Measurements from ENCODE around the gene LTO1. TPM values are rescaled to one million over a fixed set of nuclear protein-coding genes. Genes with fewer than 3 reads are reported as not detected.

The LTO1 gene
- total RNA-seq, 1 experiment from 2014 or later, result 25.3 TPM

DNA sequence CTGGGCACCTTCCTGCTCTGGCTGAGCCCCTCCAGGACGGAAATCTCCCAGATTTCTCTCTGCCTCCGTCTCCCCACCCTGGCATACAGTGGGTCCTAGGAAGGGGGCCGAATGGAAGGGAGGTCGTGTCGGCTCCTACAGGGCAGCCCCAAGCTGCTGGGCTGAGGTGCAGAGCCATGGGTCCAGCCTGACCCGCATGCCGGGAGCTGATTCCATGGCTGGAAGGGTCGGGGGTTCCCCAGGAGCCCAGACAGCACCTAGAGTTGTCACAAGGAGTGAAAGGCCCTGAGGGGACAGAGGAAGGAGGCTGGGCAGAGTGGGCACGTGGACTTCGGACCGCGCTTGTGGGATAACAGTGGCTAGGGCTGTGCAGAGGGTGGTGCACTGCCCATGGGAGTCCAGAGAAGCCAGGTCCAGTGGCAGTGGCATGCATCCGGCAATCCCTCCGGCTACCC, 17.7 kb downstream of the LTO1 start:
- Mint-ChIP-seq H3K27ac (peak overlapping the region in 2 of 3 experiments; percentile 70 to 75; a peak in 1 of 7 replicates), H3K9me3 (no peaks in the 10 kb centered on the region), H3K4me1 (peaks cover 39 to 42% of the 10 kb centered on the region in 2 experiments)

More for the DNA sequence above, 17.7 kb downstream of the LTO1 start:
- no peak overlapping the region for H2BK20ac ChIP-seq (ENCODE audit: low read depth, low read length, poor library complexity, severe bottlenecking)
- no CpG with 5 or more reads among the region's 14 CpGs for WGBS (ENCODE audit: extremely low coverage, insufficient read length, low lambda C conversion rate)
- Mint-ChIP-seq H3K36me3 (ENCODE audit: insufficient read depth in 1 of 3, low read depth in 3 of 3) (peaks cover 0 to 22% (median 20%) of the 10 kb centered on the region in 3 experiments; a peak in 6 of 7 replicates), H3K4me3 (no peak overlapping the region), H3K27me3 (ENCODE audit: low read depth) (no peaks in the 10 kb centered on the region)
- H3K79me2 ChIP-seq (ENCODE audit: insufficient read depth, low read length), result no peaks in the 10 kb centered on the region
- TF ChIP-seq, protein P1, sequence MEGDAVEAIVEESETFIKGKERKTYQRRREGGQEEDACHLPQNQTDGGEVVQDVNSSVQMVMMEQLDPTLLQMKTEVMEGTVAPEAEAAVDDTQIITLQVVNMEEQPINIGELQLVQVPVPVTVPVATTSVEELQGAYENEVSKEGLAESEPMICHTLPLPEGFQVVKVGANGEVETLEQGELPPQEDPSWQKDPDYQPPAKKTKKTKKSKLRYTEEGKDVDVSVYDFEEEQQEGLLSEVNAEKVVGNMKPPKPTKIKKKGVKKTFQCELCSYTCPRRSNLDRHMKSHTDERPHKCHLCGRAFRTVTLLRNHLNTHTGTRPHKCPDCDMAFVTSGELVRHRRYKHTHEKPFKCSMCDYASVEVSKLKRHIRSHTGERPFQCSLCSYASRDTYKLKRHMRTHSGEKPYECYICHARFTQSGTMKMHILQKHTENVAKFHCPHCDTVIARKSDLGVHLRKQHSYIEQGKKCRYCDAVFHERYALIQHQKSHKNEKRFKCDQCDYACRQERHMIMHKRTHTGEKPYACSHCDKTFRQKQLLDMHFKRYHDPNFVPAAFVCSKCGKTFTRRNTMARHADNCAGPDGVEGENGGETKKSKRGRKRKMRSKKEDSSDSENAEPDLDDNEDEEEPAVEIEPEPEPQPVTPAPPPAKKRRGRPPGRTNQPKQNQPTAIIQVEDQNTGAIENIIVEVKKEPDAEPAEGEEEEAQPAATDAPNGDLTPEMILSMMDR (conservative IDR thresholded peaks at IDR 0.05), result no peak
- H3K4ac ChIP-seq (ENCODE audit: low read depth, low read length), result no peak overlapping the region
- no peak overlapping the region for H3K27ac ChIP-seq (ENCODE audit: insufficient read length, low read depth, low read length)
- peak overlapping the region; percentile 66 for H3K14ac ChIP-seq (ENCODE audit: insufficient read depth, low read length)
- H3K18ac ChIP-seq (ENCODE audit: insufficient read length, low read depth, low read length), result peak overlapping the region; percentile 15
- no peak overlapping the region for H2BK120ac ChIP-seq (ENCODE audit: low read depth, low read length, poor library complexity, severe bottlenecking)
- H3K4me1 ChIP-seq (ENCODE audit: insufficient read depth, low read length), result no peaks in the 10 kb centered on the region
- no peaks in the 10 kb centered on the region for H3K23me2 ChIP-seq (ENCODE audit: insufficient read length, low read depth, low read length, poor library complexity, severe bottlenecking)
- H2BK5ac ChIP-seq (ENCODE audit: insufficient read length, low read length), result no peak overlapping the region
- H2AFZ ChIP-seq (ENCODE audit: low read length), result no peak overlapping the region
- no peak overlapping the region for H4K8ac ChIP-seq (replicated peaks; ENCODE audit: insufficient read length, low read depth, low read length)
- no peak overlapping the region for H3T11ph ChIP-seq (ENCODE audit: low read length)
- H2AK5ac ChIP-seq (ENCODE audit: insufficient read length, low read length), result no peak overlapping the region
- H2BK12ac ChIP-seq (ENCODE audit: insufficient read length, low read depth, low read length), result no peak overlapping the region
- no peak overlapping the region for H2BK15ac ChIP-seq (ENCODE audit: low read depth, low read length)
- H4K91ac ChIP-seq (ENCODE audit: insufficient read length, low read depth, low read length), result no peak overlapping the region
- no peaks in the 10 kb centered on the region for H3K27me3 ChIP-seq (ENCODE audit: insufficient read depth, low read length)
- no peaks in the 10 kb centered on the region for H4K20me1 ChIP-seq (ENCODE audit: control insufficient read depth, insufficient read depth, insufficient read length)
- H3K4me2 ChIP-seq (ENCODE audit: insufficient read depth, insufficient read length, low read length), result no peak overlapping the region
- H3K23ac ChIP-seq (ENCODE audit: insufficient read length, low read depth, low read length), result no peak overlapping the region
- no peak overlapping the region for H4K5ac ChIP-seq (ENCODE audit: insufficient read length, low read depth, low read length)
- H3K79me1 ChIP-seq (ENCODE audit: insufficient read depth, low read depth, low read length, poor library complexity, severe bottlenecking), result no peaks in the 10 kb centered on the region
- DNase-seq, result no peak
- no peak overlapping the region for H3K56ac ChIP-seq (ENCODE audit: insufficient read length, low read depth, low read length)
- no peak overlapping the region for H3K9ac ChIP-seq (ENCODE audit: extremely low read depth, insufficient read length, low read length)
- H3K9me3 ChIP-seq (ENCODE audit: control insufficient read depth, low read depth, low read length), result no peaks in the 10 kb centered on the region
